ENCODE results near the gene SRXN1. TPM values are rescaled to one million over a fixed set of nuclear protein-coding genes. Genes with fewer than 3 reads are reported as not detected.

SRXN1 gene
- total RNA-seq, 5 donors from 2014 or later (not counting 1 experiment from before 2014, with no cell fraction given): 1.5 to 10.1 (median 7.3) TPM

GRCh38 chr20:671252-672030 lies 18.4 kb upstream of the SRXN1 start:
- no peak overlapping the region for H3K4me3 Mint-ChIP-seq
- no peaks in the 10 kb centered on the region for H3K36me3 Mint-ChIP-seq
- DNase-seq: no peak
- H3K27me3 ChIP-seq (replicated peaks in 1 of 2; ENCODE audit: control insufficient read depth in 2 of 2, extremely low read depth in 1 of 2, insufficient read depth in 2 of 2, low read length in 1 of 2): peaks cover 5 to 78% of the 10 kb centered on the region in 2 experiments
- H3K4me1 Mint-ChIP-seq: peaks cover 4 to 9% (median 7%) of the 10 kb centered on the region in 3 donors
- 29% methylated on average over 7 of the region's 9 CpGs for WGBS (ENCODE audit: insufficient coverage)
- H3K4me1 ChIP-seq (ENCODE audit: control insufficient read depth in 1 of 2, extremely low read depth in 1 of 2, insufficient read depth in 2 of 2, low read length in 2 of 2): peaks cover 0 to 20% of the 10 kb centered on the region in 2 experiments
- H3K36me3 ChIP-seq (ENCODE audit: control insufficient read depth in 2 of 2, extremely low read depth in 1 of 2, insufficient read depth in 1 of 2, low read length in 1 of 2): no peaks in the 10 kb centered on the region
- no peak overlapping the region for H3K27ac ChIP-seq (ENCODE audit: low read length)
- ATAC-seq (replicated peaks in 1 of 4): no peak
- ChIA-PET CTCF (no interaction called here), POLR2A (interaction anchor here in 1 of 2 donors (0.6 kb wide), 1 partner anchor 33 kb away, joined by 3 read pairs; no protein-coding TSS in a partner anchor)
- no peaks in the 10 kb centered on the region for H3K9me3 ChIP-seq
- H3K27ac Mint-ChIP-seq: no peak overlapping the region
- peaks cover 62 to 77% of the 10 kb centered on the region in 2 donors for H3K27me3 Mint-ChIP-seq
- H3K4me3 ChIP-seq (ENCODE audit: control insufficient read depth in 1 of 2, extremely low read depth in 1 of 2, low read length in 1 of 2): no peak overlapping the region
- H3K9me3 Mint-ChIP-seq: no peaks in the 10 kb centered on the region

GRCh38 chr20:669573-669972 lies 16.6 kb upstream of the SRXN1 start:
- no peak overlapping the region for H3K27ac Mint-ChIP-seq
- H3K36me3 Mint-ChIP-seq: no peaks in the 10 kb centered on the region
- WGBS (ENCODE audit: insufficient coverage): 72% methylated on average over 2 of the region's 7 CpGs
- ChIA-PET CTCF (interaction anchor here in 1 of 2 donors (0.6 kb wide), 1 partner anchor 145 kb away, joined by 4 read pairs; no protein-coding TSS in a partner anchor), POLR2A (no interaction called here)
- peaks cover 63 to 82% of the 10 kb centered on the region in 2 donors for H3K27me3 Mint-ChIP-seq
- no peaks in the 10 kb centered on the region for H3K9me3 Mint-ChIP-seq
- Histone ChIP-seq H3K9me3 (no peaks in the 10 kb centered on the region), H3K4me1 (ENCODE audit: control insufficient read depth in 1 of 2, extremely low read depth in 1 of 2, insufficient read depth in 2 of 2, low read length in 2 of 2) (peaks cover 0 to 5% of the 10 kb centered on the region in 2 experiments), H3K27ac (ENCODE audit: low read length) (no peak overlapping the region), H3K36me3 (ENCODE audit: control insufficient read depth in 2 of 2, extremely low read depth in 1 of 2, insufficient read depth in 1 of 2, low read length in 1 of 2) (no peaks in the 10 kb centered on the region), H3K27me3 (replicated peaks in 1 of 2; ENCODE audit: control insufficient read depth in 2 of 2, extremely low read depth in 1 of 2, insufficient read depth in 2 of 2, low read length in 1 of 2) (peaks cover 8 to 77% of the 10 kb centered on the region in 2 experiments), H3K4me3 (ENCODE audit: control insufficient read depth in 1 of 2, extremely low read depth in 1 of 2, low read length in 1 of 2) (no peak overlapping the region)
- ATAC-seq (replicated peaks in 1 of 4) (no peak), DNase-seq (no peak)
- H3K4me3 Mint-ChIP-seq: no peak overlapping the region
- H3K4me1 Mint-ChIP-seq: peaks cover 0 to 2% (median 0%) of the 10 kb centered on the region in 3 donors

- no peaks in the 10 kb centered on the region for H3K9me3 ChIP-seq
- DNase-seq: no peak
- H3K27me3 ChIP-seq (replicated peaks in 1 of 2; ENCODE audit: control insufficient read depth in 2 of 2, extremely low read depth in 1 of 2, insufficient read depth in 2 of 2, low read length in 1 of 2): peaks cover 9 to 74% of the 10 kb centered on the region in 2 experiments
- 57% methylated on average over 2 of the region's 3 CpGs for WGBS (ENCODE audit: insufficient coverage)
- ChIA-PET CTCF (interaction anchor here in 1 of 2 donors (0.5 kb wide), 1 partner anchor 307 kb away, joined by 4 read pairs; no protein-coding TSS in a partner anchor), POLR2A (no interaction called here)
- H3K36me3 ChIP-seq (ENCODE audit: control insufficient read depth in 2 of 2, extremely low read depth in 1 of 2, insufficient read depth in 1 of 2, low read length in 1 of 2): no peaks in the 10 kb centered on the region
- no peak overlapping the region for H3K27ac ChIP-seq (ENCODE audit: low read length)
- Mint-ChIP-seq H3K4me1 (no peaks in the 10 kb centered on the region), H3K27me3 (peaks cover 57 to 75% of the 10 kb centered on the region in 2 donors), H3K4me3 (no peak overlapping the region), H3K27ac (no peak overlapping the region), H3K36me3 (no peaks in the 10 kb centered on the region), H3K9me3 (no peaks in the 10 kb centered on the region)
- no peak for ATAC-seq (replicated peaks in 1 of 4)
- peaks cover 0 to 5% of the 10 kb centered on the region in 2 experiments for H3K4me1 ChIP-seq (ENCODE audit: control insufficient read depth in 1 of 2, extremely low read depth in 1 of 2, insufficient read depth in 2 of 2, low read length in 2 of 2)
- H3K4me3 ChIP-seq (ENCODE audit: control insufficient read depth in 1 of 2, extremely low read depth in 1 of 2, low read length in 1 of 2): no peak overlapping the region
Observed at GRCh38 chr20:668638-669037, 15.6 kb upstream of the SRXN1 start.

GRCh38 chr20:668050-668449 lies 15.1 kb upstream of the SRXN1 start:
- peaks cover 57 to 72% of the 10 kb centered on the region in 2 donors for H3K27me3 Mint-ChIP-seq
- H3K27ac ChIP-seq (ENCODE audit: low read length): no peak overlapping the region
- H3K27me3 ChIP-seq (replicated peaks in 1 of 2; ENCODE audit: control insufficient read depth in 2 of 2, extremely low read depth in 1 of 2, insufficient read depth in 2 of 2, low read length in 1 of 2): peaks cover 6 to 73% of the 10 kb centered on the region in 2 experiments
- ATAC-seq (replicated peaks in 1 of 4) (no peak), DNase-seq (no peak)
- H3K4me1 Mint-ChIP-seq: peaks cover 0 to 2% (median 0%) of the 10 kb centered on the region in 3 donors
- H3K36me3 Mint-ChIP-seq: no peaks in the 10 kb centered on the region
- H3K4me1 ChIP-seq (ENCODE audit: control insufficient read depth in 1 of 2, extremely low read depth in 1 of 2, insufficient read depth in 2 of 2, low read length in 2 of 2): peaks cover 0 to 3% of the 10 kb centered on the region in 2 experiments
- no peak overlapping the region for H3K4me3 Mint-ChIP-seq
- H3K9me3 Mint-ChIP-seq: no peaks in the 10 kb centered on the region
- no peaks in the 10 kb centered on the region for H3K36me3 ChIP-seq (ENCODE audit: control insufficient read depth in 2 of 2, extremely low read depth in 1 of 2, insufficient read depth in 1 of 2, low read length in 1 of 2)
- no peak overlapping the region for H3K4me3 ChIP-seq (ENCODE audit: control insufficient read depth in 1 of 2, extremely low read depth in 1 of 2, low read length in 1 of 2)
- H3K27ac Mint-ChIP-seq: no peak overlapping the region
- CTCF ChIA-PET: interaction anchor here in 1 of 2 donors (0.5 to 1.1 kb wide), 2 partner anchors 19 to 306 kb away, joined by 3 to 4 read pairs; no protein-coding TSS in a partner anchor
- no peaks in the 10 kb centered on the region for H3K9me3 ChIP-seq
- POLR2A ChIA-PET: no interaction called here

- Mint-ChIP-seq H3K27me3 (peaks cover 58 to 73% of the 10 kb centered on the region in 2 donors), H3K27ac (no peak overlapping the region), H3K36me3 (no peaks in the 10 kb centered on the region), H3K9me3 (no peaks in the 10 kb centered on the region), H3K4me3 (no peak overlapping the region), H3K4me1 (peaks cover 0 to 4% (median 0%) of the 10 kb centered on the region in 3 donors)
- CTCF ChIA-PET: interaction anchor here (0.5 to 1.2 kb wide), 3 partner anchors 18 to 313 kb away, joined by 3 to 5 read pairs (median 3); no protein-coding TSS in a partner anchor
- DNase-seq (peak in 31 of 35 experiments; percentile 13 to 68 (median 39)), ATAC-seq (replicated peaks in 1 of 4) (peak in 1 of 4 experiments; percentile 51)
- H3K9me3 ChIP-seq: no peaks in the 10 kb centered on the region
- no peaks in the 10 kb centered on the region for H3K4me1 ChIP-seq (ENCODE audit: control insufficient read depth in 1 of 2, extremely low read depth in 1 of 2, insufficient read depth in 2 of 2, low read length in 2 of 2)
- H3K27ac ChIP-seq (ENCODE audit: low read length): no peak overlapping the region
- 2% methylated on average over 5 of the region's 9 CpGs for WGBS (ENCODE audit: insufficient coverage)
- POLR2A ChIA-PET: no interaction called here
- H3K27me3 ChIP-seq (replicated peaks in 1 of 2; ENCODE audit: control insufficient read depth in 2 of 2, extremely low read depth in 1 of 2, insufficient read depth in 2 of 2, low read length in 1 of 2): peaks cover 4 to 74% of the 10 kb centered on the region in 2 experiments
- H3K4me3 ChIP-seq (ENCODE audit: control insufficient read depth in 1 of 2, extremely low read depth in 1 of 2, low read length in 1 of 2): no peak overlapping the region
- H3K36me3 ChIP-seq (ENCODE audit: control insufficient read depth in 2 of 2, extremely low read depth in 1 of 2, insufficient read depth in 1 of 2, low read length in 1 of 2): no peaks in the 10 kb centered on the region
Observed at GRCh38 chr20:667351-668034, 14.5 kb upstream of the SRXN1 start.

GRCh38 chr20:666877-667276 lies 13.9 kb upstream of the SRXN1 start:
- WGBS (ENCODE audit: insufficient coverage): 73% methylated on average over 3 of the region's 4 CpGs
- no peak for ATAC-seq (replicated peaks in 1 of 4)
- no peak for DNase-seq

More at GRCh38 chr20:666877-667276, 13.9 kb upstream of the SRXN1 start:
- H3K36me3 ChIP-seq (ENCODE audit: control insufficient read depth in 2 of 2, extremely low read depth in 1 of 2, insufficient read depth in 1 of 2, low read length in 1 of 2): no peaks in the 10 kb centered on the region
- ChIA-PET POLR2A (no interaction called here), CTCF (interaction anchor here (0.5 to 1.2 kb wide), 4 partner anchors 18 to 781 kb away, joined by 3 to 5 read pairs (median 3); no protein-coding TSS in a partner anchor)
- H3K4me1 ChIP-seq (ENCODE audit: control insufficient read depth in 1 of 2, extremely low read depth in 1 of 2, insufficient read depth in 2 of 2, low read length in 2 of 2): no peaks in the 10 kb centered on the region
- Mint-ChIP-seq H3K9me3 (no peaks in the 10 kb centered on the region), H3K36me3 (no peaks in the 10 kb centered on the region), H3K4me1 (peaks cover 0 to 4% (median 0%) of the 10 kb centered on the region in 3 donors), H3K27ac (no peak overlapping the region), H3K4me3 (no peak overlapping the region), H3K27me3 (peaks cover 53 to 72% of the 10 kb centered on the region in 2 donors)
- H3K9me3 ChIP-seq: no peaks in the 10 kb centered on the region
- peaks cover 4 to 74% of the 10 kb centered on the region in 2 experiments for H3K27me3 ChIP-seq (replicated peaks in 1 of 2; ENCODE audit: control insufficient read depth in 2 of 2, extremely low read depth in 1 of 2, insufficient read depth in 2 of 2, low read length in 1 of 2)
- H3K27ac ChIP-seq (ENCODE audit: low read length): no peak overlapping the region
- H3K4me3 ChIP-seq (ENCODE audit: control insufficient read depth in 1 of 2, extremely low read depth in 1 of 2, low read length in 1 of 2): no peak overlapping the region

Measured in T-cell (primary cell).